H9 (cell line): Measurements from ENCODE around the gene CD80. TPM values are rescaled to one million over a fixed set of nuclear protein-coding genes. Genes with fewer than 3 reads are reported as not detected.

Source experiments
- DNase-seq: peaks from one replicate; pipeline ENCODE4 v3.0.0-alpha.2; 2017
- H2AFZ ChIP-seq: one replicate; pipeline ENCODE4 v1.6.1; 2013; ENCODE audit warnings: mild to moderate bottlenecking, low read length, control low read depth, moderate library complexity
- H2AK5ac ChIP-seq: 2 replicates; pipeline ENCODE4 v1.6.1; 2013; ENCODE audit warnings: low read length, control low read depth, mixed read lengths; ENCODE audit not compliant: insufficient read length
- H2BK120ac ChIP-seq: one replicate; pipeline ENCODE4 v1.6.1; 2013; ENCODE audit warnings: low read depth, mild to moderate bottlenecking, low read length, control low read depth, inconsistent platforms; ENCODE audit not compliant: poor library complexity, severe bottlenecking
- H2BK12ac ChIP-seq: 2 replicates; pipeline ENCODE4 v1.6.1; 2013; ENCODE audit warnings: low read length, control low read depth, mixed read lengths, low read depth; ENCODE audit not compliant: insufficient read length
- H2BK15ac ChIP-seq: 2 replicates; pipeline ENCODE4 v1.6.1; 2013; ENCODE audit warnings: low read depth, low read length, control low read depth
- H2BK20ac ChIP-seq: one replicate; pipeline ENCODE4 v1.6.1; 2013; ENCODE audit warnings: low read depth, mild to moderate bottlenecking, low read length, control low read depth, inconsistent platforms; ENCODE audit not compliant: poor library complexity, severe bottlenecking
- H2BK5ac ChIP-seq: 2 replicates; pipeline ENCODE4 v1.6.1; 2013; ENCODE audit warnings: low read length, control low read depth, mixed read lengths; ENCODE audit not compliant: insufficient read length
- H3K14ac ChIP-seq: 2 replicates; pipeline ENCODE4 v1.6.1; 2013; ENCODE audit warnings: low read length, control low read depth; ENCODE audit not compliant: insufficient read depth
- H3K18ac ChIP-seq: 2 replicates; pipeline ENCODE4 v1.6.1; 2013; ENCODE audit warnings: low read depth, mild to moderate bottlenecking, mixed read lengths, low read length, control low read depth; ENCODE audit not compliant: insufficient read length
- H3K23ac ChIP-seq: 2 replicates; pipeline ENCODE4 v1.6.1; 2013; ENCODE audit warnings: low read length, control low read depth, mixed read lengths, low read depth; ENCODE audit not compliant: insufficient read length
- H3K23me2 ChIP-seq: 2 replicates; pipeline ENCODE4 v1.6.1; 2013; ENCODE audit warnings: low read depth, mild to moderate bottlenecking, mixed read lengths, low read length, control low read depth; ENCODE audit not compliant: insufficient read length, poor library complexity, severe bottlenecking
- H3K27ac ChIP-seq: 2 replicates; pipeline ENCODE4 v1.5.1; 2013; ENCODE audit warnings: low read length, control low read depth, mixed read lengths, low read depth; ENCODE audit not compliant: insufficient read length
- H3K27me3 ChIP-seq: 2 replicates; pipeline ENCODE4 v1.6.1; 2013; ENCODE audit warnings: low read length, control low read depth, inconsistent platforms; ENCODE audit not compliant: insufficient read depth
- H3K4ac ChIP-seq: 2 replicates; pipeline ENCODE4 v1.6.1; 2013; ENCODE audit warnings: low read depth, mild to moderate bottlenecking, control low read depth, inconsistent platforms, low read length, moderate library complexity
- H3K4me1 ChIP-seq: 2 replicates; pipeline ENCODE4 v1.6.1; 2013; ENCODE audit warnings: low read length, control low read depth, inconsistent platforms; ENCODE audit not compliant: insufficient read depth
- H3K4me2 ChIP-seq: 2 replicates; pipeline ENCODE4 v1.6.1; 2013; ENCODE audit warnings: low read length, control low read depth, mixed read lengths; ENCODE audit not compliant: insufficient read length, insufficient read depth
- H3K56ac ChIP-seq: 2 replicates; pipeline ENCODE4 v1.6.1; 2013; ENCODE audit warnings: low read depth, mild to moderate bottlenecking, mixed read lengths, low read length, control low read depth; ENCODE audit not compliant: insufficient read length
- H3K79me1 ChIP-seq: 2 replicates; pipeline ENCODE4 v1.6.1; 2013; ENCODE audit warnings: low read depth, mild to moderate bottlenecking, moderate library complexity, low read length, control low read depth, inconsistent platforms; ENCODE audit not compliant: insufficient read depth, poor library complexity, severe bottlenecking
- H3K79me2 ChIP-seq: 2 replicates; pipeline ENCODE4 v1.6.1; 2013; ENCODE audit warnings: low read length, control low read depth, inconsistent platforms; ENCODE audit not compliant: insufficient read depth
- H3K9ac ChIP-seq: 2 replicates; pipeline ENCODE4 v1.6.1; 2013; ENCODE audit warnings: low read length, control low read depth, mixed read lengths; ENCODE audit not compliant: insufficient read length; ENCODE audit errors: extremely low read depth
- H3K9me3 ChIP-seq: one replicate; pipeline ENCODE4 v1.6.1; 2013; ENCODE audit warnings: low read depth, low read length, inconsistent platforms; ENCODE audit not compliant: control insufficient read depth
- H3T11ph ChIP-seq: one replicate; pipeline ENCODE4 v1.6.1; 2013; ENCODE audit warnings: mild to moderate bottlenecking, low read length, control low read depth, inconsistent platforms
- H4K20me1 ChIP-seq: one replicate; pipeline ENCODE4 v1.6.1; 2013; ENCODE audit not compliant: control insufficient read depth, insufficient read length, insufficient read depth
- H4K5ac ChIP-seq: 2 replicates; pipeline ENCODE4 v1.6.1; 2013; ENCODE audit warnings: low read depth, mild to moderate bottlenecking, mixed read lengths, low read length, control low read depth; ENCODE audit not compliant: insufficient read length
- H4K8ac ChIP-seq: replicated peaks from 2 replicates; pipeline ENCODE4 v1.6.1; 2013; ENCODE audit warnings: low read length, control low read depth, mixed read lengths, low read depth; ENCODE audit not compliant: insufficient read length
- H4K91ac ChIP-seq: 2 replicates; pipeline ENCODE4 v1.6.1; 2013; ENCODE audit warnings: low read depth, mild to moderate bottlenecking, moderate library complexity, mixed read lengths, low read length, control low read depth; ENCODE audit not compliant: insufficient read length
- H3K27ac Mint-ChIP-seq, 3 experiments: 2 replicates in 2 of 3; 3 replicates in 1 of 3; pipeline ENCODE4 v1.8.0; 2020 to 2021; ENCODE audit warnings: mixed read lengths in 3 of 3, mild to moderate bottlenecking in 1 of 3, moderate library complexity in 1 of 3
- H3K27me3 Mint-ChIP-seq: 2 replicates; pipeline ENCODE4 v1.8.0; 2021; ENCODE audit warnings: low read depth, mild to moderate bottlenecking, moderate library complexity, mixed read lengths
- H3K36me3 Mint-ChIP-seq, 3 experiments: 2 replicates in 2 of 3; 3 replicates in 1 of 3; pipeline ENCODE4 v1.8.0; 2020 to 2021; ENCODE audit warnings: low read depth in 3 of 3, mixed read lengths in 3 of 3; ENCODE audit not compliant: insufficient read depth in 1 of 3
- H3K4me1 Mint-ChIP-seq, 2 experiments: 2 replicates each; pipeline ENCODE4 v1.8.0; 2020; ENCODE audit warnings: mixed read lengths in 2 of 2
- H3K4me3 Mint-ChIP-seq, 2 experiments: 2 replicates in 1 of 2; 3 replicates in 1 of 2; pipeline ENCODE4 v1.8.0; 2020 to 2021; ENCODE audit warnings: mild to moderate bottlenecking in 2 of 2, mixed read lengths in 2 of 2, moderate library complexity in 1 of 2
- H3K9me3 Mint-ChIP-seq, 2 experiments: 2 replicates in 1 of 2; 3 replicates in 1 of 2; pipeline ENCODE4 v1.8.0; 2020; ENCODE audit warnings: mild to moderate bottlenecking in 2 of 2, mixed read lengths in 2 of 2, moderate library complexity in 1 of 2
- WGBS: extraction: QIAGEN DNeasy Blood & Tissue Kit; methylation state at CpG from one replicate; pipeline ENCODE4 v1.1.7; 2013; ENCODE audit warnings: missing lambda C conversion rate, low lambda C conversion rate, mixed read lengths; ENCODE audit not compliant: insufficient read length; ENCODE audit errors: extremely low coverage; 5-methylcytosine and 5-hydroxymethylcytosine counted together
- total RNA-seq: library from RNA; stranded (reverse); gene quantifications from 2 replicates; pipeline ENCODE4 v1.2.1, GENCODE V29; 2021
- TF ChIP-seq, protein P1 (sequence below): fragments of 200-600 bp; sonication (generic); conservative IDR thresholded peaks from 3 replicates; pipeline ENCODE4 v1.8.0; 2021; ENCODE audit warnings: antibody characterized with exemption, mild to moderate bottlenecking

Gene CD80
- total RNA-seq, 1 experiment from 2014 or later, result not detected

DNA sequence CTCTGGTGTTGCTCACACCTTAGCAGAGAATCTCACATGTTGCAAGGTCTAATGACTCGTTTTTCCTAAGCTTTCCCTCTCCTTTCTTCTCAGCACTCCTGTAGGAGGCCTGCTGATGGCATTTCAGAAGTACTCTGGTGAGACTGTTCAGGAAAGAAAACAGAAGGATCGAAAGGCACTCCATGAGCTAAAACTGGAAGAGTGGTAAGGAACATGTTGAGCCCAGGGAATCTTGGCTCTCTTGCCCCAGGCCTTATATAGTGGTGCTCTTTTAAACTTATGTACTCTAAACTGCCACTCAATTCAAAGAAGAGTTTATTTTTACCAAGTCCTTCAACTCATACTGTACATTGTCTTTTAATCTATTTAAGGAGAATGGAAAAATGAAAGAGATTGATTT, 42.3 kb downstream of the CD80 start:
- no CpG with 5 or more reads among the region's 2 CpGs for WGBS

More for the DNA sequence above, 42.3 kb downstream of the CD80 start:
- H2BK120ac ChIP-seq, result no peak overlapping the region
- H3K18ac ChIP-seq, result no peak overlapping the region
- H2BK20ac ChIP-seq, result no peak overlapping the region
- no peak overlapping the region for H3K4me2 ChIP-seq
- no peaks in the 10 kb centered on the region for H3K79me2 ChIP-seq
- TF ChIP-seq, protein P1, sequence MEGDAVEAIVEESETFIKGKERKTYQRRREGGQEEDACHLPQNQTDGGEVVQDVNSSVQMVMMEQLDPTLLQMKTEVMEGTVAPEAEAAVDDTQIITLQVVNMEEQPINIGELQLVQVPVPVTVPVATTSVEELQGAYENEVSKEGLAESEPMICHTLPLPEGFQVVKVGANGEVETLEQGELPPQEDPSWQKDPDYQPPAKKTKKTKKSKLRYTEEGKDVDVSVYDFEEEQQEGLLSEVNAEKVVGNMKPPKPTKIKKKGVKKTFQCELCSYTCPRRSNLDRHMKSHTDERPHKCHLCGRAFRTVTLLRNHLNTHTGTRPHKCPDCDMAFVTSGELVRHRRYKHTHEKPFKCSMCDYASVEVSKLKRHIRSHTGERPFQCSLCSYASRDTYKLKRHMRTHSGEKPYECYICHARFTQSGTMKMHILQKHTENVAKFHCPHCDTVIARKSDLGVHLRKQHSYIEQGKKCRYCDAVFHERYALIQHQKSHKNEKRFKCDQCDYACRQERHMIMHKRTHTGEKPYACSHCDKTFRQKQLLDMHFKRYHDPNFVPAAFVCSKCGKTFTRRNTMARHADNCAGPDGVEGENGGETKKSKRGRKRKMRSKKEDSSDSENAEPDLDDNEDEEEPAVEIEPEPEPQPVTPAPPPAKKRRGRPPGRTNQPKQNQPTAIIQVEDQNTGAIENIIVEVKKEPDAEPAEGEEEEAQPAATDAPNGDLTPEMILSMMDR, result no peak
- no peak overlapping the region for H2BK5ac ChIP-seq
- H2AFZ ChIP-seq, result no peak overlapping the region
- H3K27ac ChIP-seq, result no peak overlapping the region
- H3K9me3 Mint-ChIP-seq, result peaks cover 6 to 17% of the 10 kb centered on the region in 2 experiments; a peak in 2 of 5 replicates
- H4K5ac ChIP-seq, result no peak overlapping the region
- H3T11ph ChIP-seq, result no peak overlapping the region
- no peaks in the 10 kb centered on the region for H3K79me1 ChIP-seq
- H3K4me1 Mint-ChIP-seq, result no peaks in the 10 kb centered on the region
- no peak overlapping the region for H3K23ac ChIP-seq
- no peak overlapping the region for H2BK15ac ChIP-seq
- no peaks in the 10 kb centered on the region for H3K23me2 ChIP-seq
- no peak overlapping the region for H3K56ac ChIP-seq
- no peak overlapping the region for H3K14ac ChIP-seq
- H2AK5ac ChIP-seq, result no peak overlapping the region
- no peak overlapping the region for H4K91ac ChIP-seq
- H3K27me3 Mint-ChIP-seq, result no peaks in the 10 kb centered on the region
- no peaks in the 10 kb centered on the region for H4K20me1 ChIP-seq
- no peak overlapping the region for H3K4me3 Mint-ChIP-seq
- no peak overlapping the region for H3K4ac ChIP-seq
- H3K36me3 Mint-ChIP-seq, result peaks cover 63 to 84% (median 83%) of the 10 kb centered on the region in 3 experiments
- no peak overlapping the region for H2BK12ac ChIP-seq
- no peaks in the 10 kb centered on the region for H3K27me3 ChIP-seq
- no peaks in the 10 kb centered on the region for H3K9me3 ChIP-seq
- no peak overlapping the region for H4K8ac ChIP-seq
- H3K27ac Mint-ChIP-seq, result no peak overlapping the region
- H3K9ac ChIP-seq, result no peak overlapping the region
- no peaks in the 10 kb centered on the region; the same call in 1 of the 2 replicates for H3K4me1 ChIP-seq
- DNase-seq, result no peak
